ENCODE results near the gene PFN3.

PFN3 gene

GRCh38 chr5:177427919-177428573, 27.6 kb upstream of the PFN3 start:
- peaks cover 6% of the 10 kb centered on the region; the same call in 1 of the 2 replicates for H4K20me1 ChIP-seq (ENCODE audit: control insufficient read depth, insufficient read depth, low read depth, low read length)
- H3K27me3 ChIP-seq (ENCODE audit: control insufficient read depth, low read length): no peaks in the 10 kb centered on the region
- peaks cover 53% of the 10 kb centered on the region for H3K79me2 ChIP-seq (ENCODE audit: control insufficient read depth, low read length)
- H3K9me3 ChIP-seq (ENCODE audit: control insufficient read depth, insufficient read depth, low read length): no peaks in the 10 kb centered on the region
- TF ChIP-seq, protein P1, sequence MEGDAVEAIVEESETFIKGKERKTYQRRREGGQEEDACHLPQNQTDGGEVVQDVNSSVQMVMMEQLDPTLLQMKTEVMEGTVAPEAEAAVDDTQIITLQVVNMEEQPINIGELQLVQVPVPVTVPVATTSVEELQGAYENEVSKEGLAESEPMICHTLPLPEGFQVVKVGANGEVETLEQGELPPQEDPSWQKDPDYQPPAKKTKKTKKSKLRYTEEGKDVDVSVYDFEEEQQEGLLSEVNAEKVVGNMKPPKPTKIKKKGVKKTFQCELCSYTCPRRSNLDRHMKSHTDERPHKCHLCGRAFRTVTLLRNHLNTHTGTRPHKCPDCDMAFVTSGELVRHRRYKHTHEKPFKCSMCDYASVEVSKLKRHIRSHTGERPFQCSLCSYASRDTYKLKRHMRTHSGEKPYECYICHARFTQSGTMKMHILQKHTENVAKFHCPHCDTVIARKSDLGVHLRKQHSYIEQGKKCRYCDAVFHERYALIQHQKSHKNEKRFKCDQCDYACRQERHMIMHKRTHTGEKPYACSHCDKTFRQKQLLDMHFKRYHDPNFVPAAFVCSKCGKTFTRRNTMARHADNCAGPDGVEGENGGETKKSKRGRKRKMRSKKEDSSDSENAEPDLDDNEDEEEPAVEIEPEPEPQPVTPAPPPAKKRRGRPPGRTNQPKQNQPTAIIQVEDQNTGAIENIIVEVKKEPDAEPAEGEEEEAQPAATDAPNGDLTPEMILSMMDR (IDR thresholded peaks at IDR 0.05; ENCODE audit: low read depth, low read length, poor library complexity, severe bottlenecking): peak; percentile 16
- no peak for TF ChIP-seq EZH2phosphoT487 (IDR thresholded peaks at IDR 0.05; ENCODE audit: borderline replicate concordance, low read length)
- no peaks in the 10 kb centered on the region for H3K9me2 ChIP-seq (replicated peaks; ENCODE audit: control insufficient read depth, low read length)
- peaks cover 63% of the 10 kb centered on the region for H3K4me1 ChIP-seq (ENCODE audit: control insufficient read depth, low read length)
- peak overlapping the region; percentile 77 for H3K4me3 ChIP-seq (ENCODE audit: low read length)
- peak overlapping the region; percentile 94 for H3K27ac ChIP-seq (ENCODE audit: low read depth, low read length)
- H3K4me2 ChIP-seq (ENCODE audit: low read length): peak overlapping the region; percentile 90
- peaks cover 46% of the 10 kb centered on the region for H3K36me3 ChIP-seq (ENCODE audit: control insufficient read depth, low read length)
- peaks cover 26% of the 10 kb centered on the region for H3F3A ChIP-seq (ENCODE audit: control insufficient read depth, insufficient read depth)

DNA sequence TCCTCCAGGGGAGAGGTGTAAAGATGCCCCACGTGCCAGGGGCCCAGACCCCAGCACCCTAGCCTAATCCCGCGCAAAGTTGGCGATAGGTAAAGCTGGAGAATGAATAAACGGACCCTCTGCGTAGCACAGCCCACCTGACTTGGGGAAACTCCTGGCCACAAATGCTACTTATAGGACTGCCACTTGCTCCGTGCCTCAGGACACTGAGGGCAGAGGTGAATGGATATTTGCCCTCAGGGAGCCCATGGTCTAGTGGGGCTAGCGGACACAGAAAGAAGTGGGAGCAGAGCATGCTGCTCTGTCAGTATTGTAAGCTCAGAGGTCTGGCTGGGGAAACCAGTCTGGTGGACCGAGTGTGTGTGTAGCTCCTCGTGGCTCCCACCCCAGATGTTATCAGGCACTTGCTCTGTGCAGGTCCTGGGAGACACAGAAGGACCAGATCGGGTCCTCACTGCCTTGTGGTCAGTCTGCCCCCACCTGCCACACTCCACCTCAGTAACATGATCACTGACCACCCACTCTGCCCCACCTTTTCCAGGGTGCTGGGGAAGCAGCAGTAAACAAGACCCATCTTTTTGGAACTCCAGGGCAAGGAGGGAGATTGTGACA, 26.9 kb upstream of the PFN3 start:
- peak overlapping the region; percentile 77 for H3K4me3 ChIP-seq (ENCODE audit: low read length)
- peaks cover 57% of the 10 kb centered on the region for H3K4me1 ChIP-seq (ENCODE audit: control insufficient read depth, low read length)
- no peaks in the 10 kb centered on the region for H3K9me3 ChIP-seq (ENCODE audit: control insufficient read depth, insufficient read depth, low read length)
- peaks cover 2% of the 10 kb centered on the region; the same call in 1 of the 2 replicates for H4K20me1 ChIP-seq (ENCODE audit: control insufficient read depth, insufficient read depth, low read depth, low read length)
- H3K36me3 ChIP-seq (ENCODE audit: control insufficient read depth, low read length): peaks cover 39% of the 10 kb centered on the region
- H3K4me2 ChIP-seq (ENCODE audit: low read length): peak overlapping the region; percentile 90
- TF ChIP-seq EZH2phosphoT487 (IDR thresholded peaks at IDR 0.05; ENCODE audit: borderline replicate concordance, low read length): no peak
- TF ChIP-seq, protein P1 (IDR thresholded peaks at IDR 0.05; ENCODE audit: low read depth, low read length, poor library complexity, severe bottlenecking): no peak
- no peaks in the 10 kb centered on the region for H3K27me3 ChIP-seq (ENCODE audit: control insufficient read depth, low read length)
- H3K27ac ChIP-seq (ENCODE audit: low read depth, low read length): peak overlapping the region; percentile 94
- H3K9me2 ChIP-seq (replicated peaks; ENCODE audit: control insufficient read depth, low read length): no peaks in the 10 kb centered on the region
- H3F3A ChIP-seq (ENCODE audit: control insufficient read depth, insufficient read depth): peaks cover 26% of the 10 kb centered on the region
- peaks cover 46% of the 10 kb centered on the region for H3K79me2 ChIP-seq (ENCODE audit: control insufficient read depth, low read length)

- TF ChIP-seq, protein P1 (IDR thresholded peaks at IDR 0.05; ENCODE audit: low read depth, low read length, poor library complexity, severe bottlenecking): no peak
- no peak for TF ChIP-seq EZH2phosphoT487 (IDR thresholded peaks at IDR 0.05; ENCODE audit: borderline replicate concordance, low read length)
- Histone ChIP-seq H3K4me3 (ENCODE audit: low read length) (peak within 1 kb of the TSS; percentile 87), H3K9me3 (ENCODE audit: control insufficient read depth, insufficient read depth, low read length) (no peaks in the 10 kb centered on the region), H3K36me3 (ENCODE audit: control insufficient read depth, low read length) (peaks cover 33% of the 10 kb centered on the region), H3K4me1 (ENCODE audit: control insufficient read depth, low read length) (peaks cover 51% of the 10 kb centered on the region), H3K27me3 (ENCODE audit: control insufficient read depth, low read length) (no peaks in the 10 kb centered on the region), H3K9me2 (replicated peaks; ENCODE audit: control insufficient read depth, low read length) (no peaks in the 10 kb centered on the region), H4K20me1 (ENCODE audit: control insufficient read depth, insufficient read depth, low read depth, low read length) (no peaks in the 10 kb centered on the region), H3F3A (ENCODE audit: control insufficient read depth, insufficient read depth) (peaks cover 23% of the 10 kb centered on the region), H3K4me2 (ENCODE audit: low read length) (peak within 1 kb of the TSS; percentile 90), H3K27ac (ENCODE audit: low read depth, low read length) (peak within 1 kb of the TSS; percentile 94), H3K79me2 (ENCODE audit: control insufficient read depth, low read length) (peaks cover 40% of the 10 kb centered on the region)
These were observed 26.2 kb upstream of the PFN3 start, which contains the start of gene GRK6 for GRCh38 chr5:177426566-177427210. GRK6 (plus strand) TSS chr5:177426676; CDS start chr5:177426846, 170 bp downstream.

Measured in DOHH2 (cell line).